ENCODE results near the gene SH3D19. TPM values are rescaled to one million over a fixed set of nuclear protein-coding genes. Genes with fewer than 3 reads are reported as not detected.
"Not testable (repeated sequence)": the region's sequence is repeated elsewhere in the genome, so short reads cannot be mapped to it uniquely, and the experiment has no call there.

Gene SH3D19
- total RNA-seq, 1 experiment from 2014 or later = 13.7 TPM

- DNase-seq (ENCODE audit: low read depth) = not testable (repeated sequence)
Observed at GRCh38 chr4:151268905-151269304, 56.5 kb downstream of the SH3D19 start.

GRCh38 chr4:151267822-151268535, 57.4 kb downstream of the SH3D19 start:
- DNase-seq (ENCODE audit: low read depth) = no peak

- no peak for DNase-seq (ENCODE audit: low read depth)
Observed at GRCh38 chr4:151267104-151267503, 58.3 kb downstream of the SH3D19 start.

GRCh38 chr4:151266497-151266896, 58.9 kb downstream of the SH3D19 start:
- DNase-seq (ENCODE audit: low read depth) = no peak

GRCh38 chr4:151263455-151263854, 62.0 kb downstream of the SH3D19 start:
- no peak for DNase-seq (ENCODE audit: low read depth)

GRCh38 chr4:151260526-151260925, 64.9 kb downstream of the SH3D19 start:
- peak; percentile 88 for DNase-seq (ENCODE audit: low read depth)

GRCh38 chr4:151259752-151260151, 65.7 kb downstream of the SH3D19 start:
- DNase-seq (ENCODE audit: low read depth) = no peak

GRCh38 chr4:151257704-151258103, 67.7 kb downstream of the SH3D19 start:
- no peak for DNase-seq (ENCODE audit: low read depth)

GRCh38 chr4:151256134-151256533, 69.3 kb downstream of the SH3D19 start:
- no peak for DNase-seq (ENCODE audit: low read depth)

GRCh38 chr4:151255680-151256079, 69.7 kb downstream of the SH3D19 start:
- DNase-seq (ENCODE audit: low read depth) = not testable (repeated sequence)

GRCh38 chr4:151255226-151255625, 70.2 kb downstream of the SH3D19 start:
- not testable (repeated sequence) for DNase-seq (ENCODE audit: low read depth)

- no peak for DNase-seq (ENCODE audit: low read depth)
Observed at GRCh38 chr4:151251603-151252304, 73.7 kb downstream of the SH3D19 start.

GRCh38 chr4:151250706-151251105, 74.7 kb downstream of the SH3D19 start:
- no peak for DNase-seq (ENCODE audit: low read depth)

- DNase-seq (ENCODE audit: low read depth) = no peak
Observed at GRCh38 chr4:151248519-151248918, 76.9 kb downstream of the SH3D19 start.

GRCh38 chr4:151247395-151247794, 78.0 kb downstream of the SH3D19 start:
- no peak for DNase-seq (ENCODE audit: low read depth)

GRCh38 chr4:151246742-151247141, 78.7 kb downstream of the SH3D19 start:
- DNase-seq (ENCODE audit: low read depth) = no peak

- DNase-seq (ENCODE audit: low read depth) = no peak
Observed at GRCh38 chr4:151242305-151242704, 83.1 kb downstream of the SH3D19 start.

- DNase-seq (ENCODE audit: low read depth) = no peak
Observed at GRCh38 chr4:151239608-151240007, 85.8 kb downstream of the SH3D19 start.

- DNase-seq (ENCODE audit: low read depth) = peak; percentile 3
Observed at GRCh38 chr4:151238477-151238876, 86.9 kb downstream of the SH3D19 start.

GRCh38 chr4:151236036-151236435, 89.4 kb downstream of the SH3D19 start:
- DNase-seq (ENCODE audit: low read depth) = no peak

- DNase-seq (ENCODE audit: low read depth) = not testable (repeated sequence)
Observed at GRCh38 chr4:151235373-151235772, 90.0 kb downstream of the SH3D19 start.

- no peak for DNase-seq (ENCODE audit: low read depth)
Observed at GRCh38 chr4:151233600-151233999, 91.8 kb downstream of the SH3D19 start.

GRCh38 chr4:151231915-151232595, 93.3 kb downstream of the SH3D19 start:
- DNase-seq (ENCODE audit: low read depth) = no peak
